Transverse colon (tissue), 4 donors: ENCODE data around the gene RSKR.

Experiments used
- EP300 ChIP-seq: sonication (generic); formaldehyde crosslinking; IDR thresholded peaks from one replicate; pipeline ENCODE4 v1.6.1; 2017; ENCODE audit warnings: antibody characterized with exemption, low read depth
- POLR2AphosphoS5 ChIP-seq, 3 donors: sonication (generic); formaldehyde crosslinking; IDR thresholded peaks; one replicate each; pipeline ENCODE4 v1.6.1; 2016; ENCODE audit warnings: antibody characterized with exemption in 3 of 3
- TF ChIP-seq, protein P1 (sequence below), 5 experiments: fragments of 200-600 bp in 3 of 5; fragments of 450-650 bp in 2 of 5; sonication (generic) in 3 of 5; IDR thresholded peaks; 1 replicate in 2 of 5; 2 replicates in 3 of 5; pipeline ENCODE4 v1.5.1; 2016 to 2017; ENCODE audit warnings: antibody characterized with exemption in 5 of 5, inconsistent platforms in 3 of 5, mild to moderate bottlenecking in 2 of 5, moderate library complexity in 1 of 5

DNA sequence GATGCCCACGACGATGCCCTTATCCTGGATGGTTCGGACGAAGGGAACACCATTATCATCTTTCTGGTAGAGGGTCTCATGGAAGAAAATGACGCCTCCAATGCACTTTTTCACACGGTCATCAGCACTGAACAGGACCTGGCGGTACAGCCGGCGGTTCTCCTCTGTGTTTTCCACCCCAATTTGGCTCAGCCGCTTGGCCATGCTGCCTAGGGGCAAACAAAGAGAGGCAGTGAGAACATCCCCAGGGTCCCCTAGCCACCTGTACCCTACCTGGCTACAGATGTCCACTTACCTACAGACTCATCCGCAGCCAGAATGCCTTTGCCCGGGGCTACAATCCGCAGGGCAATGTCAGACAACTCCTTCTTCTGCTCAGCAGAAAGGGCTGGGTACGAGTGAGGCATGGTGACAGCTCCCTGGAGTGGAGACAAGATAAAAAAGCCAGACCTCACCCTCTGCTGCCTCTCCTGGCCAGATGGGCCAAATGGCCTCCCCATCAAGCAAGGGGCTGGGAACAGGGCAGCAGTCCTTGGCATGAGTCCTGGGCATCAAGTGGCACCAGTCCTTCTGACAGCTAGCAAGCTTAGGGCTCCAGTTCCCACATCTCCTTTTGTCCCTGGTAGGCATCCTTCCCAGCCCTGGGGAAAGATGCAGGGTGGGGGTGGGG is 38.7 kb downstream of the RSKR start:
- TF ChIP-seq, protein P1, sequence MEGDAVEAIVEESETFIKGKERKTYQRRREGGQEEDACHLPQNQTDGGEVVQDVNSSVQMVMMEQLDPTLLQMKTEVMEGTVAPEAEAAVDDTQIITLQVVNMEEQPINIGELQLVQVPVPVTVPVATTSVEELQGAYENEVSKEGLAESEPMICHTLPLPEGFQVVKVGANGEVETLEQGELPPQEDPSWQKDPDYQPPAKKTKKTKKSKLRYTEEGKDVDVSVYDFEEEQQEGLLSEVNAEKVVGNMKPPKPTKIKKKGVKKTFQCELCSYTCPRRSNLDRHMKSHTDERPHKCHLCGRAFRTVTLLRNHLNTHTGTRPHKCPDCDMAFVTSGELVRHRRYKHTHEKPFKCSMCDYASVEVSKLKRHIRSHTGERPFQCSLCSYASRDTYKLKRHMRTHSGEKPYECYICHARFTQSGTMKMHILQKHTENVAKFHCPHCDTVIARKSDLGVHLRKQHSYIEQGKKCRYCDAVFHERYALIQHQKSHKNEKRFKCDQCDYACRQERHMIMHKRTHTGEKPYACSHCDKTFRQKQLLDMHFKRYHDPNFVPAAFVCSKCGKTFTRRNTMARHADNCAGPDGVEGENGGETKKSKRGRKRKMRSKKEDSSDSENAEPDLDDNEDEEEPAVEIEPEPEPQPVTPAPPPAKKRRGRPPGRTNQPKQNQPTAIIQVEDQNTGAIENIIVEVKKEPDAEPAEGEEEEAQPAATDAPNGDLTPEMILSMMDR (IDR thresholded peaks at IDR 0.05), result no peak
- no peak for TF ChIP-seq EP300
- no peak for TF ChIP-seq POLR2AphosphoS5 (IDR thresholded peaks at IDR 0.05)
